Stimulated activated CD4-positive, alpha-beta T cell treated with anti-CD3 and anti-CD28 coated beads, TNF-alpha, amount 100 ng/mL, for 1 hour (primary cell): Measurements from ENCODE around the gene CLEC1A.

Experiments used
- DNase-seq, 3 donors: peaks; one replicate each; pipeline ENCODE4 v3.0.0-alpha.2; 2020; ENCODE audit warnings: low read depth in 3 of 3, low spot score in 1 of 3

Gene CLEC1A

GRCh38 chr12:10101648-10102220 lies 2.9 kb upstream of the CLEC1A start:
- no peak for DNase-seq

DNA sequence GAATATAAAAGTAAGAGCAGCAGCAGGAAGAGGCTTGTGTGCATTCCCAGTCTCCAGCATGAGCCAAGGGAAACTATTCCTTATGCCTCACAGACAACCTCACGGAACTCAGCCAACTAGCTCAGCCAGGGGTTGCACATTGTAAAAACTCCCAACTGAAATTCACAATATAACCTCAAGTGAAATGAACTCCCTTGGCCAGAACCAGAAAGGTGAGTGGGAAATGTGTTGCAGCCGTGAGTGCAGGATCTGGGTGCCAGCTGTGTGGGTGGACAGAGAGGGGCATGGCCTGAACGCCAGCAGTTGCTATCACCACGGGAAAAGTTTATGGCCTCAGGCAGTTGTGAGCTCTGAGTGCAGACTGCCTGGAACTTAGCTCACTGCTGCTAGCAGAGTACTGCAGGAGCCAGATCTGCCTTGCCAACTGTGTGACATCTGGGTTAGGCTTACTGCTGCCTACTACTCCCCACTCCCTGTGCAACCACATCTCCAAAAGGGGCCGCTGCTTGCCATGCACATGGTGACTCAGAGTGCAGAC lies 2.3 kb upstream of the CLEC1A start:
- DNase-seq, result no peak

- no peak for DNase-seq
Measured at GRCh38 chr12:10097521-10097920, 1.3 kb downstream of the CLEC1A start.

GRCh38 chr12:10095971-10096370 lies 2.8 kb downstream of the CLEC1A start:
- DNase-seq, result no peak

GRCh38 chr12:10094646-10095395 lies 4.0 kb downstream of the CLEC1A start:
- DNase-seq, result no peak

GRCh38 chr12:10088955-10089900 lies 9.6 kb downstream of the CLEC1A start:
- DNase-seq, result no peak

- DNase-seq, result no peak
Measured at GRCh38 chr12:10088031-10088430, 10.8 kb downstream of the CLEC1A start.

DNA sequence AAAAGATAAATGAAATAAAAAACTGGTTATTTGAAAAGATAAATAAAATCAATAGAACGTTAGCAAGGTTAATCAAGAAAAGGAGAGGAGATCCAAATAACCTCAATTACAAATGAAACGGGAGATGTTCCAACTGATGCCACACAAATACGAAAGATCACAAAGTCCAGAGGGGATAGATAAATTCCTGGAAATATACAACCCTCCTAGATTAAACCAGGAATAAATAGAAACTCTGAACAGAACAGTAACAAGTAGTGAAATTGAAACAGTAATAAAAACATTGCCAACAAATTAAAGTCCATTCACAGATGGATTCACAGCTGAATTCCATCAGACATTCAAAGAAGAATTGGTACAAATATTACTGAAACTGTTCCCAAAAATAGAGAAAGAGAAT lies 12.4 kb downstream of the CLEC1A start:
- no peak for DNase-seq

DNA sequence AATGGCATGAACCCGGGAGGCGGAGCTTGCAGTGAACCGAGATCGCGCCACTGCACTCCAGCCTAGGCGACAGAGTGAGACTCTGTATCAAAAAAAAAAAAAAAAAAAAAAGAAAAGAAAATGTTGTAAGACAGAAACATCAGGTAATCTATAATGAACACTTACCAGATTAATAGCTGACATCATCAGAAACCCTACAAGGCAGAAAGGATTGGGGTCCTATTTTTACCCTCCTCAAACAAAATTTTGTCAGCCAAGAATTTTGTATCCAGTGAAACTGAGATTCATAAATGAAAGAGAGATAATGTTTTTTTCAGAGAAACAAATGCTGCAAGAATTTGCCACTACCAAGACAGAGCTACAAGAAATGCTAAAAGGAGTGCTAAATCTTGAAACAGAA lies 14.1 kb downstream of the CLEC1A start:
- DNase-seq, result no peak

GRCh38 chr12:10082117-10082874 lies 16.5 kb downstream of the CLEC1A start:
- DNase-seq, result no peak

- DNase-seq, result no peak
Measured at GRCh38 chr12:10075451-10075850, 23.3 kb downstream of the CLEC1A start.

DNA sequence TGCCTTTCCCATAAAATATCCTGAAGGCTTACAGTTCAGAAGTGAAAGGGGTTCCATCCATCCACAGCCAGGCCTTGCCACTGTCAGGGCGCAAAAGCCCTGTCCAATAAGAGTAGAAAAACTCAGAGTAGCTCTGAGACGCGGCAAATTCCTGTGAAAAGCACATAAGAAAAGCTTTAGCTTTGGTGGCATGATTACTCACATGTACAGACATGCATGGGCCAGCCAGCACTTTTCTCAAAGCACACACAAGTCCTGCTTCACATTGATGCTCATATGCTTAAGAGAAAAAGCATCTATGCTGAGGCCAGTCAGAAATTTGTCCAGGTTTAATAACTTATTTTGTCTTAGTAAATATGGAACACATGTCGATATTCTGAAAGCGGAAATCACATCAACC lies 25.5 kb downstream of the CLEC1A start:
- DNase-seq, result no peak

DNA sequence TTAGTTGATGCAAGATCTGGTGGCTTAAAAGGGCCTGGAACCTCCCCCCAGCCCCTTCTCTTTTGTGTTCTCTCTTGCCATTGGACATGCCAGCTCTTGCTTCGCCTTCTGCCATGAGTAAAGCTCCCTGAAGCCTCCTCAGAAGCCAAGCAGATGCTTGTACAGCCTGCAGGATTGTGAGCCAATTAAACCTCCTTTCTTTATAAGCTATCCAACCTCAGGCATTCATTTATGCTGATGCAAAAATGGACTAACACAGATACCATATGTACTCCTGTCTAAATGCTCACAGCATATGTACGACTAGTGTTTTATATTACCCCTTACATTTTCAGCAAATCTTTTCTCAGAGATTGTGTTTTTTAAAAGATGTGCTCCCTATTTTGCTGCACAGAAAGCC lies 26.7 kb downstream of the CLEC1A start:
- DNase-seq, result no peak

DNA sequence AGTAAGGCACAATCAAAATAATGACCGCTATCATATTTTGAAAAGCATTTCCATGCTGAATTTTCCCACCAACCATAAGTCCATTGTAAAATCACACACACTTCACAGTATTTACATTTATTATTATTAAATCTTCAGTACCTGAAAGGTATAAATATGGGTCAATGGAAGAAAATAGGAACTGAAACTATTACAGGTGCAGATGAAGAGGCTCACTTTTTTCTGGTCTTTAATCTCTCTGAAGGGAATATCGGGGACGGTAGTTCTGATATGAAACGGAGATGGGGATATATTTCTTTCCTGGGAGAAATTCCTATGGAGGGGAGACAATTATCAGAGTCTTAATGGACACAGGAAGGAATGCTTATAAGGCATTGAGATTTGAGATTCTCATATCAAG lies 28.4 kb downstream of the CLEC1A start:
- DNase-seq, result no peak

GRCh38 chr12:10069976-10070375 lies 28.8 kb downstream of the CLEC1A start:
- DNase-seq, result no peak

DNA sequence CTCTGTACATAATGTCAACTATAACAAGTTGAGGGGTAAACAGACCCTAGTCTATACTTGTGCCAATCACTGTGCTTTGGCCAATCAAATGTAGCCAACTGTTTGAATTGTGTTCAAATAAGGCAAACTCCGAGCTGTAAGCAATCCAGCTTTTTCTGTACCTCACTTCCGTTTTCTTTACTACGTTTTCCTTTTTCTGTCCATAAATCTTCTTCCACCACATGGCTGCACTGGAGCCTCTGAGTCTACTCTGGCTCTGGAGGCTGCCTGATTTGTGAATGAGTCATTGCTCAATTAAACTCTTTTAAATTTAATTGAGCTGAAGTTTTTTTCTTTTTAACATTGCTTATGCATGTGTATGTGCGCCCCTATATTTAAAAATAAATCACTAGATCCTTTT lies 29.7 kb downstream of the CLEC1A start:
- no peak for DNase-seq

- no peak for DNase-seq
Measured at GRCh38 chr12:10068644-10069043, 30.1 kb downstream of the CLEC1A start.

GRCh38 chr12:10067942-10068341 lies 30.8 kb downstream of the CLEC1A start:
- no peak for DNase-seq

GRCh38 chr12:10067264-10067663 lies 31.5 kb downstream of the CLEC1A start:
- DNase-seq, result no peak

DNA sequence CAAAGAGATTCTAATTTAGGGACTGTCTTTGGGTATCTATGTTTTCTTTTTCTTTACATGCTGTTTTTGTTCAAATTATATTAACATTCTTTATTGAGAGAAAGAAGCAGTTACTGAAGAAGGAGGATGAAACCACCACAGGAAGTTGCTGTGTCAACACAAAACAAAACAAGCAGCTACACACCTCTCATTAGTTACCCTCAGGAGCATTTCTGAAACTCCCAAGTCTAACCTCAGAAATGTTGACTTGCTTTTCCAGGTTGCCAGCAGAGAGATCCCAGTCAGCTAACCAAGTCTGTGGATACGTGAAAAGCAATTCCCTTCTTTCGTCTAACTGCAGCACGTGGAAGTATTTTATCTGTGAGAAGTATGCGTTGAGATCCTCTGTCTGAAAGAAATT lies 33.5 kb downstream of the CLEC1A start:
- DNase-seq, result no peak

- no peak for DNase-seq
Measured at GRCh38 chr12:10058387-10058786, 40.4 kb downstream of the CLEC1A start.
